ENCODE measurements around the gene PCBP3. TPM values are rescaled to one million over a fixed set of nuclear protein-coding genes. Genes with fewer than 3 reads are reported as not detected.
A peak's percentile ranks its signal among the peaks of the same experiment; 100 is the strongest.

The PCBP3 gene
- total and polyA plus RNA-seq, 2 of the 13 experiments (the other 11 are each of a cell fraction or from before 2014, with no cell fraction given) = not detected

DNA sequence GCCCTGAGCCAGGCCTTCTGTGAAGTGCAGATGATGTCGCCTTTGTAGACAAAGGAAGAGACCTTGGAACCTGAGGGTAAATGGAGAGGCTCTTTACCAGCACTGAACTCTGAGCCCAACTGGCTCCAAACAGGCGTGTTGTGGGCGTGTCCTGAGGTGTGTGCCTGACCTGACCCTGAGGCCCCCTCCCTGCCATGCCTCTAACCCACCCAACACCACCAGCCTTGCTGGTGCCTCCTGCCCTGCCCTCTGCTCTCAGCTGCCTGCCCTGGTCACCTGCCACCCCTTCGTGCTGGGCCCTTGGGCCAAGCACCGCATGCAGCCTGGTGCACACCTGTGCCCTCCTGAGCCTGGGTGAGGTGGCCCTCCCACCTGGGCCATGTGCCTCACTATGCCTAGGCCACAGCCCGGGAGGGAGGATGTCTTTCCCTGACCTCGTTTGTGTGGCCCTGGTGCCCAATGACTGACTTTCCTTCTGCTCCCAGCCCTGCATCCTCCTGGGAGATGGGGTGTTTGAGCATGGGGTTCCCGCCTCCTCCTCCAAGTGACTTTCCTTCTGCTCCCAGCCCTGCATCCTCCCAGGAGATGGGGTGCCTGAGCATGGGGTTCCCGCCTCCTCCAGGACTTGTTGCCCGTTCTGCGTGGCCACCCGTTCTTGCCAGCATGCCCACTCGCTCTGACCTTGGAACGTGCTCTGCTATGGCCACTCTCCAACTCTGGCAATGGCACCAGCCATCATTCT, 157.0 kb downstream of the PCBP3 start (continued):
- TF ChIP-seq ZBTB40 (IDR thresholded peaks at IDR 0.05) (no peak), ZBTB40 (CRISPR knock-in tag; IDR thresholded peaks at IDR 0.05) (no peak), NCOA5 (CRISPR knock-in tag; IDR thresholded peaks at IDR 0.05) (no peak), ZNF576 (CRISPR knock-in tag; IDR thresholded peaks at IDR 0.05) (no peak), PAX8 (CRISPR knock-in tag; IDR thresholded peaks at IDR 0.05; ENCODE audit: borderline replicate concordance) (no peak), ZNF337 (CRISPR knock-in tag; IDR thresholded peaks at IDR 0.05; ENCODE audit: borderline replicate concordance, low read depth) (no peak), NR2F1 (CRISPR knock-in tag; IDR thresholded peaks at IDR 0.05) (peak in 1 of 2 experiments; percentile 19; a peak in 1 of 4 replicates), CC2D1A (CRISPR knock-in tag; IDR thresholded peaks at IDR 0.05) (no peak), SOX6 (IDR thresholded peaks at IDR 0.05) (no peak), SOX6 (CRISPR knock-in tag; IDR thresholded peaks at IDR 0.05) (peak; percentile 22; the same call in 1 of the 2 replicates), ZNF816 (CRISPR knock-in tag; IDR thresholded peaks at IDR 0.05; ENCODE audit: borderline replicate concordance) (no peak), KDM1A (CRISPR knock-in tag; IDR thresholded peaks at IDR 0.05) (no peak), MYPOP (CRISPR knock-in tag; IDR thresholded peaks at IDR 0.05) (no peak), PITX1 (CRISPR knock-in tag; IDR thresholded peaks at IDR 0.05) (no peak), ZNF207 (IDR thresholded peaks at IDR 0.05; ENCODE audit: borderline replicate concordance) (no peak), CENPT (CRISPR knock-in tag; IDR thresholded peaks at IDR 0.05; ENCODE audit: low read depth) (no peak), KLF13 (CRISPR knock-in tag; IDR thresholded peaks at IDR 0.05) (no peak), KDM4B (CRISPR knock-in tag; IDR thresholded peaks at IDR 0.05) (no peak)
- TF ChIP-seq, protein P1, sequence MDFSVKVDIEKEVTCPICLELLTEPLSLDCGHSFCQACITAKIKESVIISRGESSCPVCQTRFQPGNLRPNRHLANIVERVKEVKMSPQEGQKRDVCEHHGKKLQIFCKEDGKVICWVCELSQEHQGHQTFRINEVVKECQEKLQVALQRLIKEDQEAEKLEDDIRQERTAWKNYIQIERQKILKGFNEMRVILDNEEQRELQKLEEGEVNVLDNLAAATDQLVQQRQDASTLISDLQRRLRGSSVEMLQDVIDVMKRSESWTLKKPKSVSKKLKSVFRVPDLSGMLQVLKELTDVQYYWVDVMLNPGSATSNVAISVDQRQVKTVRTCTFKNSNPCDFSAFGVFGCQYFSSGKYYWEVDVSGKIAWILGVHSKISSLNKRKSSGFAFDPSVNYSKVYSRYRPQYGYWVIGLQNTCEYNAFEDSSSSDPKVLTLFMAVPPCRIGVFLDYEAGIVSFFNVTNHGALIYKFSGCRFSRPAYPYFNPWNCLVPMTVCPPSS (IDR thresholded peaks at IDR 0.05) = no peak

All from HepG2 (cell line).